WERI-Rb-1 (cell line): ENCODE measurements around the gene TMEM255B.

Experiments
- DNase-seq: peaks from one replicate; pipeline ENCODE4 v3.0.0-alpha.2; 2020
- H3K27ac ChIP-seq: fragments of 250-450 bp; sonication (Bioruptor Pico); 2 replicates; pipeline ENCODE4 v1.5.1; 2020; ENCODE audit warnings: mild to moderate bottlenecking, moderate library complexity
- H3K27me3 ChIP-seq: fragments of 250-450 bp; sonication (Bioruptor Pico); 2 replicates; pipeline ENCODE4 v1.5.1; 2021; ENCODE audit warnings: mild to moderate bottlenecking, low read depth, moderate library complexity; ENCODE audit not compliant: insufficient read depth, severe bottlenecking
- H3K36me3 ChIP-seq: fragments of 250-450 bp; sonication (Bioruptor Pico); 2 replicates; pipeline ENCODE4 v1.5.1; 2020; ENCODE audit warnings: mild to moderate bottlenecking, moderate library complexity
- H3K4me3 ChIP-seq: 2 replicates; pipeline ENCODE4 v1.5.1; 2011; ENCODE audit warnings: low read depth, mild to moderate bottlenecking, control low read depth, low read length
- H3K9me3 ChIP-seq: fragments of 250-450 bp; sonication (Bioruptor Pico); 2 replicates; pipeline ENCODE4 v1.5.1; 2021; ENCODE audit warnings: mild to moderate bottlenecking, moderate library complexity; ENCODE audit not compliant: severe bottlenecking
- CTCF ChIP-seq: IDR thresholded peaks from 2 replicates; pipeline ENCODE4 v1.5.1; 2011; ENCODE audit warnings: low read depth, mild to moderate bottlenecking, control low read depth, inconsistent platforms, low read length

TMEM255B gene

GRCh38 chr13:113731192-113732175 is 27.5 kb upstream of the TMEM255B start:
- Histone ChIP-seq H3K27me3 (no peaks in the 10 kb centered on the region), H3K9me3 (peaks cover 23% of the 10 kb centered on the region), H3K36me3 (peaks cover 63% of the 10 kb centered on the region), H3K4me3 (no peak overlapping the region), H3K27ac (no peak overlapping the region)
- no peak for TF ChIP-seq CTCF
- DNase-seq = no peak

- Histone ChIP-seq H3K9me3 (peaks cover 14% of the 10 kb centered on the region), H3K27me3 (no peaks in the 10 kb centered on the region), H3K36me3 (peaks cover 56% of the 10 kb centered on the region), H3K27ac (no peak overlapping the region), H3K4me3 (no peak overlapping the region)
- TF ChIP-seq CTCF = no peak
- DNase-seq = no peak
Measured at GRCh38 chr13:113732176-113732960, 26.7 kb upstream of the TMEM255B start.

GRCh38 chr13:113732961-113733950 is 25.8 kb upstream of the TMEM255B start:
- no peak for TF ChIP-seq CTCF
- H3K27me3 ChIP-seq = no peaks in the 10 kb centered on the region
- peaks cover 56% of the 10 kb centered on the region for H3K36me3 ChIP-seq
- H3K4me3 ChIP-seq = no peak overlapping the region
- no peak for DNase-seq
- H3K9me3 ChIP-seq = peaks cover 14% of the 10 kb centered on the region
- H3K27ac ChIP-seq = no peak overlapping the region

GRCh38 chr13:113734099-113734825 is 24.8 kb upstream of the TMEM255B start:
- no peak for TF ChIP-seq CTCF

GRCh38 chr13:113734826-113735125 is 24.2 kb upstream of the TMEM255B start:
- Histone ChIP-seq H3K4me3 (no peak overlapping the region), H3K27ac (no peak overlapping the region), H3K9me3 (peaks cover 14% of the 10 kb centered on the region), H3K27me3 (no peaks in the 10 kb centered on the region), H3K36me3 (peaks cover 43% of the 10 kb centered on the region)
- no peak for DNase-seq
- TF ChIP-seq CTCF = no peak

More at GRCh38 chr13:113734099-113734825, 24.8 kb upstream of the TMEM255B start:
- Histone ChIP-seq H3K9me3 (peaks cover 14% of the 10 kb centered on the region), H3K36me3 (peaks cover 46% of the 10 kb centered on the region), H3K4me3 (no peak overlapping the region), H3K27me3 (no peaks in the 10 kb centered on the region), H3K27ac (no peak overlapping the region)
- no peak for DNase-seq
